ENCODE results near the gene SLC6A20. TPM values are rescaled to one million over a fixed set of nuclear protein-coding genes. Genes with fewer than 3 reads are reported as not detected.

Gene SLC6A20
- total RNA-seq, 2 experiments from 2014 or later, result not detected

GRCh38 chr3:45826321-45826720, 30.0 kb upstream of the SLC6A20 start:
- no peak for DNase-seq
- ATAC-seq, result peak; percentile 83
- TF ChIP-seq CTCF (IDR thresholded peaks at IDR 0.05), result no peak
- H3K9me3 Mint-ChIP-seq, result no peaks in the 10 kb centered on the region
- peaks cover 12% of the 10 kb centered on the region for H3K4me1 Mint-ChIP-seq (ENCODE audit: low read depth)
- H3K36me3 Mint-ChIP-seq (ENCODE audit: low read depth), result peaks cover 9% of the 10 kb centered on the region
- H3K27ac Mint-ChIP-seq, result peak overlapping the region; percentile 28
- H3K4me3 Mint-ChIP-seq, result no peak overlapping the region
- no peaks in the 10 kb centered on the region for H3K27me3 Mint-ChIP-seq
- POLR2A ChIA-PET, result interaction anchor here (0.7 to 1.1 kb wide), 2 partner anchors 11 to 265 kb away, joined by 3 read pairs; no protein-coding TSS in a partner anchor
- intact Hi-C loops (cut with micrococcal nuclease), result no loop called here
- CTCF ChIA-PET, result interaction anchor here (1.2 to 2.3 kb wide), 4 partner anchors 10 to 19 kb away, joined by 4 to 7 read pairs (median 6); partner anchors contain the start of gene LZTFL1

GRCh38 chr3:45821127-45821526, 24.8 kb upstream of the SLC6A20 start:
- H3K27ac Mint-ChIP-seq, result no peak overlapping the region
- no peak for DNase-seq
- H3K4me1 Mint-ChIP-seq (ENCODE audit: low read depth), result peaks cover 8% of the 10 kb centered on the region
- no peak overlapping the region for H3K4me3 Mint-ChIP-seq
- POLR2A ChIA-PET, result no interaction called here
- intact Hi-C loops (cut with micrococcal nuclease), result no loop called here
- CTCF ChIA-PET, result no interaction called here
- no peak for TF ChIP-seq CTCF (IDR thresholded peaks at IDR 0.05)
- H3K36me3 Mint-ChIP-seq (ENCODE audit: low read depth), result peaks cover 2% of the 10 kb centered on the region
- ATAC-seq, result no peak
- H3K27me3 Mint-ChIP-seq, result no peaks in the 10 kb centered on the region
- H3K9me3 Mint-ChIP-seq, result peaks cover 2% of the 10 kb centered on the region

- H3K4me3 Mint-ChIP-seq, result no peak overlapping the region
- DNase-seq, result no peak
- H3K4me1 Mint-ChIP-seq (ENCODE audit: low read depth), result peaks cover 6% of the 10 kb centered on the region
- CTCF ChIA-PET, result no interaction called here
- peaks cover 2% of the 10 kb centered on the region for H3K36me3 Mint-ChIP-seq (ENCODE audit: low read depth)
- H3K27ac Mint-ChIP-seq, result no peak overlapping the region
- intact Hi-C loops (cut with micrococcal nuclease), result no loop called here
- no peak for ATAC-seq
- H3K27me3 Mint-ChIP-seq, result peaks cover 2% of the 10 kb centered on the region
- no peak for TF ChIP-seq CTCF (IDR thresholded peaks at IDR 0.05)
- POLR2A ChIA-PET, result no interaction called here
- H3K9me3 Mint-ChIP-seq, result peaks cover 2% of the 10 kb centered on the region
These were observed 23.2 kb upstream of the SLC6A20 start for GRCh38 chr3:45819543-45819942.

GRCh38 chr3:45817831-45818522, 21.6 kb upstream of the SLC6A20 start:
- TF ChIP-seq CTCF (IDR thresholded peaks at IDR 0.05), result no peak
- POLR2A ChIA-PET, result no interaction called here

GRCh38 chr3:45816544-45816943, 20.2 kb upstream of the SLC6A20 start:
- Mint-ChIP-seq H3K27me3 (peaks cover 2% of the 10 kb centered on the region), H3K27ac (no peak overlapping the region), H3K4me1 (ENCODE audit: low read depth) (peaks cover 6% of the 10 kb centered on the region), H3K9me3 (peaks cover 2% of the 10 kb centered on the region), H3K4me3 (no peak overlapping the region), H3K36me3 (ENCODE audit: low read depth) (no peaks in the 10 kb centered on the region)
- intact Hi-C loops (cut with micrococcal nuclease), result no loop called here
- no peak for TF ChIP-seq CTCF (IDR thresholded peaks at IDR 0.05)
- ChIA-PET CTCF (interaction anchor here (0.9 to 2.0 kb wide), 2 partner anchors 10 to 263 kb away, joined by 3 to 6 read pairs; no protein-coding TSS in a partner anchor), POLR2A (no interaction called here)
- DNase-seq (no peak), ATAC-seq (no peak)

More at GRCh38 chr3:45817831-45818522, 21.6 kb upstream of the SLC6A20 start:
- Mint-ChIP-seq H3K36me3 (ENCODE audit: low read depth) (peaks cover 2% of the 10 kb centered on the region), H3K4me3 (no peak overlapping the region), H3K27me3 (peaks cover 2% of the 10 kb centered on the region), H3K27ac (no peak overlapping the region), H3K9me3 (peaks cover 2% of the 10 kb centered on the region), H3K4me1 (ENCODE audit: low read depth) (peaks cover 6% of the 10 kb centered on the region)
- intact Hi-C loops (cut with micrococcal nuclease), result no loop called here
- no peak for ATAC-seq
- CTCF ChIA-PET, result interaction anchor here (0.9 to 2.0 kb wide), 3 partner anchors 8 to 23 kb away, joined by 3 to 6 read pairs (median 3); no protein-coding TSS in a partner anchor
- peak; percentile 14 for DNase-seq

Measured in activated CD8-positive, alpha-beta T cell treated with anti-CD3 and anti-CD28 coated beads for 36 hours (primary cell).